H1 (cell line): ENCODE results near the gene DOCK11. TPM values are rescaled to one million over a fixed set of nuclear protein-coding genes. Genes with fewer than 3 reads are reported as not detected.

Experiments used
- CTCF ChIA-PET: fragments of 300-600 bp; sonication (Branson Sonifier 250); formaldehyde crosslinking; loops from one replicate; lab custom pipeline; 2021; ENCODE audit not compliant: partially characterized antibody; lab: Charles Lee
- POLR2A ChIA-PET: fragments of 300-600 bp; sonication (Branson Sonifier 250); formaldehyde crosslinking; loops from one replicate; lab custom pipeline; 2021; ENCODE audit warnings: inconsistent platforms; ENCODE audit not compliant: partially characterized antibody; lab: Charles Lee
- DNase-seq, 2 experiments: peaks; one replicate each; pipeline versions ENCODE4 v3.0.0 to v3.0.0-alpha.2; 2010 to 2022; ENCODE audit warnings: low spot score in 2 of 2, low read depth in 1 of 2, mixed read lengths in 1 of 2
- FAIRE-seq: peaks from 2 replicates; lab custom pipeline; 2011; peaks lifted over from hg19 to GRCh38; lab: Jason Lieb, UNC
- H2AFZ ChIP-seq: 2 replicates; pipeline ENCODE4 v1.8.1; 2012; ENCODE audit warnings: low read length, inconsistent platforms
- H2AK5ac ChIP-seq: 2 replicates; pipeline ENCODE4 v1.6.1; 2013; ENCODE audit warnings: low read depth, low read length
- H2BK120ac ChIP-seq: replicated peaks from 2 replicates; pipeline ENCODE3; 2013; ENCODE audit warnings: low read depth, low read length, inconsistent platforms
- H2BK12ac ChIP-seq: 2 replicates; pipeline ENCODE4 v1.6.1; 2013; ENCODE audit warnings: low read depth, low read length
- H2BK15ac ChIP-seq: 2 replicates; pipeline ENCODE4 v1.6.1; 2013; ENCODE audit warnings: low read length
- H2BK20ac ChIP-seq: 2 replicates; pipeline ENCODE4 v1.6.1; 2013; ENCODE audit warnings: low read length
- H2BK5ac ChIP-seq: 2 replicates; pipeline ENCODE4 v1.6.1; 2013; ENCODE audit warnings: low read depth, low read length
- H3K14ac ChIP-seq: 2 replicates; pipeline ENCODE4 v1.6.1; 2013; ENCODE audit warnings: inconsistent platforms; ENCODE audit not compliant: insufficient read length
- H3K18ac ChIP-seq: 2 replicates; pipeline ENCODE4 v1.6.1; 2013; ENCODE audit warnings: low read length; ENCODE audit errors: extremely low read depth
- H3K23ac ChIP-seq: 2 replicates; pipeline ENCODE4 v1.6.1; 2013; ENCODE audit warnings: inconsistent platforms; ENCODE audit not compliant: insufficient read length
- H3K23me2 ChIP-seq: 2 replicates; pipeline ENCODE4 v1.6.1; 2013; ENCODE audit warnings: low read depth, low read length
- H3K27ac ChIP-seq: 2 replicates; pipeline ENCODE4 v1.6.1; 2011; ENCODE audit warnings: low read depth, low read length, inconsistent platforms
- H3K27me3 ChIP-seq, 4 experiments: replicated peaks in 1 of 4; 1 replicate in 1 of 4; 2 replicates in 3 of 4; pipeline versions ENCODE4 v1.6.1 to v1.8.1; 2011 to 2013; ENCODE audit warnings: low read length in 3 of 4, mild to moderate bottlenecking in 3 of 4, inconsistent platforms in 2 of 4, mixed read lengths in 2 of 4, moderate library complexity in 1 of 4; ENCODE audit not compliant: control insufficient read depth in 3 of 4, insufficient read depth in 3 of 4; ENCODE audit errors: extremely low read depth in 1 of 4
- H3K36me3 ChIP-seq, 4 experiments: 2 replicates each; pipeline versions ENCODE4 v1.6.1 to v1.8.1; 2011 to 2013; ENCODE audit warnings: mild to moderate bottlenecking in 4 of 4, low read length in 3 of 4, moderate library complexity in 2 of 4, control low read depth in 1 of 4, inconsistent platforms in 1 of 4; ENCODE audit not compliant: insufficient read depth in 4 of 4, control insufficient read depth in 2 of 4
- H3K4ac ChIP-seq: replicated peaks from 2 replicates; pipeline ENCODE3; 2013; ENCODE audit warnings: low read length, low read depth, mixed read lengths, inconsistent platforms; ENCODE audit not compliant: insufficient read length
- H3K4me1 ChIP-seq, 4 experiments: replicated peaks in 1 of 4; 1 replicate in 1 of 4; 2 replicates in 3 of 4; pipeline versions ENCODE4 v1.6.1 to v1.8.1; 2011 to 2013; ENCODE audit warnings: low read length in 3 of 4, inconsistent platforms in 2 of 4, mixed read lengths in 1 of 4; ENCODE audit not compliant: insufficient read depth in 4 of 4, control insufficient read depth in 3 of 4
- H3K4me2 ChIP-seq, 2 experiments: 2 replicates each; pipeline versions ENCODE4 v1.6.1 to v1.8.1; 2011 to 2013; ENCODE audit warnings: low read depth in 2 of 2, low read length in 2 of 2, control low read depth in 1 of 2, inconsistent platforms in 1 of 2, mild to moderate bottlenecking in 1 of 2; ENCODE audit not compliant: insufficient read depth in 1 of 2
- H3K4me3 ChIP-seq, 4 experiments: fragments of 200-600, 300-600 bp in 1 of 4; sonication (generic), shearing (Covaris generic), sonication (Bioruptor Twin) in 1 of 4; 2 replicates each; pipeline versions ENCODE4 v1.5.1 to v1.8.1; 2011 to 2016; ENCODE audit warnings: low read length in 4 of 4, low read depth in 3 of 4, control low read depth in 2 of 4, inconsistent platforms in 2 of 4, mild to moderate bottlenecking in 2 of 4, mixed read lengths in 1 of 4, moderate library complexity in 1 of 4; ENCODE audit not compliant: insufficient read depth in 2 of 4; ENCODE audit errors: extremely low read depth in 1 of 4
- H3K56ac ChIP-seq: replicated peaks from 2 replicates; pipeline ENCODE3; 2013; ENCODE audit warnings: low read depth, mild to moderate bottlenecking, mixed read lengths, low read length, inconsistent platforms; ENCODE audit not compliant: insufficient read length
- H3K79me1 ChIP-seq: 2 replicates; pipeline ENCODE4 v1.6.1; 2013; ENCODE audit warnings: low read depth, low read length, control low read depth
- H3K79me2 ChIP-seq, 2 experiments: 2 replicates each; pipeline versions ENCODE4 v1.6.1 to v1.8.1; 2012 to 2013; ENCODE audit warnings: low read length in 2 of 2, mild to moderate bottlenecking in 2 of 2, inconsistent platforms in 1 of 2; ENCODE audit not compliant: insufficient read depth in 2 of 2, control insufficient read depth in 1 of 2
- H3K9ac ChIP-seq, 4 experiments: replicated peaks in 1 of 4; 1 replicate in 1 of 4; 2 replicates in 3 of 4; pipeline versions ENCODE4 v1.6.1 to v1.8.1; 2011 to 2013; ENCODE audit warnings: low read depth in 3 of 4, low read length in 3 of 4, control low read depth in 2 of 4, mild to moderate bottlenecking in 2 of 4, moderate library complexity in 2 of 4, inconsistent platforms in 1 of 4; ENCODE audit errors: extremely low read depth in 1 of 4
- H3K9me3 ChIP-seq, 2 experiments: 2 replicates each; pipeline versions ENCODE4 v1.6.1 to v1.8.1; 2012 to 2013; ENCODE audit warnings: mild to moderate bottlenecking in 2 of 2, moderate library complexity in 2 of 2, control low read depth in 1 of 2, inconsistent platforms in 1 of 2, low read depth in 1 of 2, low read length in 1 of 2, mixed read lengths in 1 of 2; ENCODE audit not compliant: insufficient read depth in 2 of 2
- H4K20me1 ChIP-seq, 2 experiments: replicated peaks in 1 of 2; 2 replicates each; pipeline versions ENCODE3 to v1.8.1; 2011 to 2013; ENCODE audit warnings: inconsistent platforms in 2 of 2, low read length in 2 of 2, mild to moderate bottlenecking in 1 of 2; ENCODE audit not compliant: insufficient read depth in 2 of 2, control insufficient read depth in 1 of 2
- H4K5ac ChIP-seq: 2 replicates; pipeline ENCODE4 v1.6.1; 2013; ENCODE audit warnings: low read length, low read depth, mixed read lengths, inconsistent platforms; ENCODE audit not compliant: insufficient read length
- H4K8ac ChIP-seq: 2 replicates; pipeline ENCODE4 v1.8.0; 2013; ENCODE audit warnings: mild to moderate bottlenecking, moderate library complexity, low read length, inconsistent platforms; ENCODE audit not compliant: insufficient read depth; ENCODE audit errors: extremely low read depth
- H4K91ac ChIP-seq: replicated peaks from 2 replicates; pipeline ENCODE3; 2013; ENCODE audit warnings: low read length, mixed read lengths, inconsistent platforms; ENCODE audit not compliant: insufficient read length
- CBX5 ChIP-seq: fragments of 300-800, 300-1000 bp; sonication (generic); IDR thresholded peaks from 2 replicates; pipeline ENCODE4 v1.7.1; 2016; ENCODE audit warnings: antibody characterized with exemption, low read length, low read depth
- CREB1 ChIP-seq: IDR thresholded peaks from 2 replicates; pipeline ENCODE4 v1.6.1; 2012; ENCODE audit warnings: inconsistent platforms
- HDAC2 ChIP-seq, 2 experiments: fragments of 300-600 bp in 1 of 2; sonication (generic) in 1 of 2; IDR thresholded peaks; 2 replicates each; pipeline ENCODE4 v1.6.1; 2011 to 2012; ENCODE audit warnings: low read depth in 2 of 2, low read length in 2 of 2, mild to moderate bottlenecking in 2 of 2, moderate library complexity in 2 of 2, borderline replicate concordance in 1 of 2, inconsistent platforms in 1 of 2
- HDAC6 ChIP-seq: IDR thresholded peaks from one replicate; pipeline ENCODE4 v1.7.1; 2012; ENCODE audit warnings: low read depth, mild to moderate bottlenecking, inconsistent platforms, low read length, moderate library complexity
- KDM1A ChIP-seq: fragments of 200-600, 300-600 bp; sonication (generic); IDR thresholded peaks from 2 replicates; pipeline ENCODE4 v1.7.1; 2016; ENCODE audit warnings: mild to moderate bottlenecking, low read length, borderline replicate concordance
- KDM4A ChIP-seq: IDR thresholded peaks from one replicate; pipeline ENCODE4 v1.7.1; 2012; ENCODE audit warnings: low read depth, mild to moderate bottlenecking, moderate library complexity, low read length, inconsistent platforms; ENCODE audit not compliant: severe bottlenecking
- NANOG ChIP-seq: IDR thresholded peaks from 2 replicates; pipeline ENCODE4 v1.6.1; 2011; ENCODE audit warnings: low read length, low read depth, mild to moderate bottlenecking, inconsistent platforms; ENCODE audit not compliant: insufficient read depth, poor library complexity, severe bottlenecking
- RAD21 ChIP-seq, 2 experiments: IDR thresholded peaks in 1 of 2; conservative IDR thresholded peaks in 1 of 2; 2 replicates each; pipeline ENCODE4 v1.6.1; 2011; ENCODE audit warnings: low read depth in 2 of 2, low read length in 2 of 2, improper control_type of control experiment in 1 of 2, inconsistent platforms in 1 of 2, mild to moderate bottlenecking in 1 of 2, moderate library complexity in 1 of 2
- RNF2 ChIP-seq: fragments of 200-900, 300-1000 bp; sonication (generic); IDR thresholded peaks from 2 replicates; pipeline ENCODE4 v1.7.1; 2016; ENCODE audit warnings: borderline replicate concordance, low read depth, mild to moderate bottlenecking, antibody characterized with exemption, low read length; ENCODE audit not compliant: poor library complexity, severe bottlenecking; ENCODE audit errors: missing control alignments
- TBP ChIP-seq: IDR thresholded peaks from 2 replicates; pipeline ENCODE4 v1.6.1; 2011; ENCODE audit warnings: low read depth, low read length, improper control_type of control experiment
- TEAD4 ChIP-seq: IDR thresholded peaks from 2 replicates; pipeline ENCODE4 v1.6.1; 2012; ENCODE audit warnings: low read depth, low read length, inconsistent platforms, mixed read lengths
- WGBS, 2 experiments: shearing (Covaris generic) in 1 of 2; methylation state at CpG; one replicate each; pipeline versions ENCODE4 v1.1.6 to v1.1.7; 2013 to 2015; ENCODE audit warnings: low lambda C conversion rate in 2 of 2, mixed read lengths in 2 of 2, inconsistent platforms in 1 of 2, low coverage in 1 of 2, missing lambda C conversion rate in 1 of 2; ENCODE audit not compliant: insufficient replicate concordance in 2 of 2, insufficient coverage in 1 of 2, insufficient read length in 1 of 2; ENCODE audit errors: extremely low coverage in 1 of 2, missing lambda C conversion rate in 1 of 2; 5-methylcytosine and 5-hydroxymethylcytosine counted together
- polyA plus RNA-seq, 7 experiments: library from polyadenylated mRNA; depleted of rRNA in 3 of 7; stranded (reverse) in 5 of 7; unstranded in 2 of 7; fragments of >200 nt in 5 of 7; fragments of 200-250 nt in 2 of 7; gene quantifications; 1 replicate in 5 of 7; 2 replicates in 1 of 7; 4 replicates in 1 of 7; pipeline versions ENCODE4 v1.2.1 to v1.2.3, GENCODE V29; 2011 to 2013; ENCODE audit warnings: missing spikeins in 2 of 7, mixed read lengths in 2 of 7
- total RNA-seq: library from RNA; stranded (reverse); fragmentation: NEBNext Ultra II Directional; extraction: Animal tissue kit (Norgen Biotek cat#: 25700); gene quantifications from 2 replicates; pipeline ENCODE4 v1.2.1, GENCODE V29; 2021

DOCK11 gene
- total and polyA plus RNA-seq, 2 of the 8 experiments (the other 6 are each of a cell fraction or from before 2014, with no cell fraction given) = 4.9 to 12.0 TPM

DNA sequence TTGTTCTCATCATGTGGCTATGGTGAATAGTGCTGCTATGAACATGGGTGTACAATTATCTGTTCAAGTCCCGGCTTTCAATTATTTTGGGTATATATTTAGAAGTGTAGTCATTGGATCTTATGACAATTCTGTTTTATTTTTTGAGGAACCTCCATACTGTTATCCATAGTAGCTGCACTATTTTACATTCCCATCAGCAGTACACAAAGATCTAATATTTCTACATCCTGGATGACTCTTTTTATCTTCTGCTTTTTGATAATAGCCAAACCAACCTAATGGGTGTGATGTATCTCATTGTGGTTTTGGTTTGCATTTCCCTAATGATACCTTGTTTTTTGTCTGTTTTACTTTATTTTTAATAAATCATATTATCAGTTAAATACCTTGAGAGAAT is 218.9 kb downstream of the DOCK11 start:
- no peak overlapping the region for H3K4me3 ChIP-seq
- ChIA-PET POLR2A (no interaction called here), CTCF (no interaction called here)
- H2BK12ac ChIP-seq = no peak overlapping the region
- no peak overlapping the region for H3K4ac ChIP-seq
- no peaks in the 10 kb centered on the region for H3K79me1 ChIP-seq
- no peaks in the 10 kb centered on the region for H3K9me3 ChIP-seq
- no peak overlapping the region for H3K4me2 ChIP-seq
- no peak overlapping the region for H3K56ac ChIP-seq
- H4K5ac ChIP-seq = no peak overlapping the region
- DNase-seq (no peak), FAIRE-seq (no peak)
- H2BK120ac ChIP-seq = no peak overlapping the region
- no peaks in the 10 kb centered on the region for H3K79me2 ChIP-seq
- H2AFZ ChIP-seq = no peak overlapping the region
- H3K23me2 ChIP-seq = no peaks in the 10 kb centered on the region
- H3K27ac ChIP-seq = no peak overlapping the region
- no peak overlapping the region for H3K23ac ChIP-seq
- 93% methylated on average over 1 of the region's 1 CpG; no CpG with 5 or more reads in 1 of the 2 experiments for WGBS, 2 experiments
- H3K14ac ChIP-seq = no peak overlapping the region
- H3K9ac ChIP-seq = no peak overlapping the region
- no peak overlapping the region for H2BK15ac ChIP-seq
- TF ChIP-seq CREB1 = no peak
- no peak for TF ChIP-seq CBX5
- TF ChIP-seq TEAD4 = no peak
- no peak for TF ChIP-seq TBP
- no peak for TF ChIP-seq KDM4A
- TF ChIP-seq NANOG = no peak
- no peak for TF ChIP-seq HDAC2 (IDR thresholded peaks at IDR 0.05; ENCODE audit: borderline replicate concordance in 1 of 2, low read depth in 2 of 2, low read length in 2 of 2)
- no peak for TF ChIP-seq RAD21 (IDR thresholded peaks at IDR 0.05 in 1 of 2, conservative IDR thresholded peaks at IDR 0.05 in 1 of 2; ENCODE audit: low read depth in 2 of 2, low read length in 2 of 2)
- no peak for TF ChIP-seq RNF2
- no peak for TF ChIP-seq HDAC6
- no peak for TF ChIP-seq KDM1A
- H2BK20ac ChIP-seq = no peak overlapping the region
- H3K4me1 ChIP-seq = no peaks in the 10 kb centered on the region
- H2BK5ac ChIP-seq = no peak overlapping the region
- H3K18ac ChIP-seq = no peak overlapping the region
- no peaks in the 10 kb centered on the region for H3K36me3 ChIP-seq
- no peak overlapping the region for H4K91ac ChIP-seq
- no peaks in the 10 kb centered on the region for H3K27me3 ChIP-seq
- no peaks in the 10 kb centered on the region for H4K20me1 ChIP-seq
- H2AK5ac ChIP-seq = no peak overlapping the region
- no peak overlapping the region for H4K8ac ChIP-seq
